Dendritic cell treated with granulocyte-macrophage colony-stimulating factor and Interleukin-4, amounts not matched to agents 40 ng/mL and 50 ng/mL, for 4 days (primary cell): ENCODE data around the gene C2orf74.
"Not testable (repeated sequence)": the region's sequence is repeated elsewhere in the genome, so short reads cannot be mapped to it uniquely, and the experiment has no call there.

Experiments
- H3K27ac Mint-ChIP-seq: one replicate; pipeline ENCODE4 v1.8.0; 2022; ENCODE audit warnings: mild to moderate bottlenecking, mixed read lengths
- H3K27me3 Mint-ChIP-seq: one replicate; pipeline ENCODE4 v1.8.0; 2022; ENCODE audit warnings: mild to moderate bottlenecking, mixed read lengths
- H3K36me3 Mint-ChIP-seq: one replicate; pipeline ENCODE4 v1.8.0; 2022; ENCODE audit warnings: low read depth, mixed read lengths
- H3K4me1 Mint-ChIP-seq: one replicate; pipeline ENCODE4 v1.8.0; 2022; ENCODE audit warnings: low read depth, mixed read lengths
- H3K4me3 Mint-ChIP-seq: one replicate; pipeline ENCODE4 v1.8.0; 2022; ENCODE audit warnings: mild to moderate bottlenecking, moderate library complexity, mixed read lengths
- H3K9me3 Mint-ChIP-seq: one replicate; pipeline ENCODE4 v1.8.0; 2022; ENCODE audit warnings: mixed read lengths
- intact Hi-C: fragments of 100-400 bp; cut with micrococcal nuclease; formaldehyde crosslinking; loops from one replicate; pipeline ENCODE4 v1.15.0; 2022

C2orf74 gene

DNA sequence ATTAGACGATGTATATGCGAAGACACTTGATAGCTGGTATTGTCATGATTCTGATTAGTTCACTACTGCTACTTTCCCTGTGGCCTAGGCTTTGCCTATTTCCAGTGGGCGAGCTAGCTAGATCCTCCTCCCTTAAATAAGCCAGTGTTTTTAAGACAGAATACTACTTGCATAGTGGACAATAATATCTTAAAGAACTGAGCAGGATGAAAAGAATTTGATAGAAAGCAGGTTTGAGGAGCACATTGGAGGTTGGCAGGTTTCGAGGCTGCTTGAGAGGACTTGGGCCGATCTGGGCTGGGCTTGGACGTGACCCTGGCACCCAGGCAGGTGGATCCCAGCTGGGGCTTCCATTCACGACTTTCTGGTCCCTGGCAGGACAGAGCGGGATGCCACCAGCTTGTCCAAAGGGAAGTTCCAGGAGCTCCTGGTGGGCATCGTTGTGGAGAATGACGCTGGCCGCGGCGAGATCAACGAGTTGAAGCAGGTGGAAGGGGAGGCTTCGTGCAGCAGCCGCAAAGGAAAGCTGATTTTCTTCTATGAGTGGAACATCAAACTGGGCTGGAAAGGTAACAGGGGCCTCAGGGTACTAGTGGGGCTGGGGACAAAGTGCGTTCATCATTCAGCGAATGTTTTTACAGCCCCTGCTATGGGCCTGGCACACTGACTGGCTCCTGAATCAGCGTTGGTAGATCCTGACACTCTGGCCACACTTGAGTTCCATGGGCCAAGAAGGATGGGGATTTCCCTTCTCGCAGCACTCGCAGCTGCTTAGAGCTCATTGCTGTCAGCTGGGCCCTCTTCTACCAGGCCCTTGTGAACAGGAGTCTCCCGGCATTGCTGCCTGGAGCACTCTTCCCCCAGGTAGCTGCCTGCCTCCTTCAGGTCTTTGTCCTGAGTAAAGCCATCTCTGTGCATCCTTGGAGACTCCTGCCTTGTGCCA lies 16.9 kb downstream of the C2orf74 start:
- H3K4me1 Mint-ChIP-seq: peaks cover 76% of the 10 kb centered on the region

DNA sequence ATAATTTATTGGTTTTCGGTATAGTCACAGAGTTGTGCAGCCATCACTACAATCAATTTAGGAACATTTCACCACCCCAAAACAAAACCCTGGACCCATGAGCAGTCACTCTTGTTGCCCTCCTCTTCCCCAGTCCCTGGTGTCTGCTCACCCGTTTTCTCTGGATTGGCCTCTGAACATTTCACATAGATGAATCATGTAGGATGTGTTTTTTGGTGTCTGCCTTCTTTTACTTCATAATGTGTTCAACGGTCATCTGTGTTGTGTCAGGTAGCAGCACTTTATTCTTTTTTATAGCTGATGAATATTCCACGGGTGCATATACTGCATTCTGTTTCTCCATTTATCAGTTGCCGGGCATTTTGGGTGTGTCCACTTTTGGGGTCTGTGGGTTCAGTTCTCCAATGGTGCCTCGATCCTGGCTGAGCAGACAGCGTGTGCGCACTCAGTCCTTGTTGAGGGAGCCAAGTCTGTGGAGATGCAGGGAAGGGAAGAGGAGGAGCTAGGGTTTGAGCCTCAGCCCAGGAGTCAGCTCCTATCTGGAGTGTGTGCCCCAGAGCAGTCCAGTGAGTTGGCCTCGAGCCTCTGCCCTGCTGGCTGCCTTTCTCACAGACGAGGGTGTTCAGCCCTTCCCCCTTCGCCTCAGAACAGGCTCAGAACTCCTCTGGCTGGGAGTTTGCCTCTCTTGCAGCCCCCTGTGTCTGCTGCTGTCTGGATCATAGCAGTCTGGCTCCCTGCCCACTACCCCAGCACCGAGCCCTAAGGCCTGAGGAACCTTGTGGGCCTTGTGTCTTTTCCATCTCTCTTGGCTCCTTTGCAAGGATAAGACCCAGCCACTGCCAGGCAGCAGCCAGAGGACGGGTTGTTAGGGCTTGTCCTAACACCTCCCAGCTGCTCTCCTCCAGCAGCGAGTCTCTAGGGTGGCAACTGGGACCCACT lies 18.0 kb downstream of the C2orf74 start:
- Mint-ChIP-seq H3K27me3 (peaks cover 8% of the 10 kb centered on the region), H3K27ac (peak overlapping the region; percentile 93), H3K9me3 (no peaks in the 10 kb centered on the region), H3K4me3 (peak overlapping the region; percentile 27), H3K36me3 (peaks cover 71% of the 10 kb centered on the region), H3K4me1 (peaks cover 65% of the 10 kb centered on the region)
- intact Hi-C loops: loop anchor here (5.0 kb wide), 1 partner anchor 113 kb away; the partner anchor contains the start of gene SANBR

More for the DNA sequence above, 16.9 kb downstream of the C2orf74 start:
- Mint-ChIP-seq H3K9me3 (no peaks in the 10 kb centered on the region), H3K27me3 (peaks cover 8% of the 10 kb centered on the region), H3K36me3 (peaks cover 60% of the 10 kb centered on the region), H3K4me3 (peak overlapping the region; percentile 91), H3K27ac (peak overlapping the region; percentile 93)
- intact Hi-C loops: loop anchor here (5.0 kb wide), 1 partner anchor 112 kb away; the partner anchor contains the start of gene SANBR

DNA sequence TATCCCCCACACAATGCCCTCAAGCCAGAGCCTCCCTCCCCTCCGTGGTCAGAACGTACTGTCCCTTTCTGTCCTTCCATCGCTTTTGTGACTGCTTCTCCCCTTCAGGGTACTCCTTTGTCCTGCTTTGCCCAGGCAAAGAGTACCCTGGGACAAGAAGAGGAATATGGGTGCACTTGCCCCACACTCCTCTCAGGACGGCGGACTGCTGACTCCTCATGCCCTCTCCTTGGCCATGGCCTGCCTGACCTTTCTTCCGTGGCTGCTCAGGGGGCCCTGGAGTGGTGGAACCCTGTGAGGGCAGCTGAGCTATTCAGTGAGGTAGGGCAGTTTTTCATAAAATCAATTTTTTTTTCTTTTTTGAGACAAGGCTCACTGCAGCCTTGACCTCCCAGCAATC lies 18.7 kb downstream of the C2orf74 start:
- H3K9me3 Mint-ChIP-seq: no peaks in the 10 kb centered on the region
- H3K36me3 Mint-ChIP-seq: peaks cover 78% of the 10 kb centered on the region
- peaks cover 5% of the 10 kb centered on the region for H3K27me3 Mint-ChIP-seq
- peaks cover 58% of the 10 kb centered on the region for H3K4me1 Mint-ChIP-seq
- H3K27ac Mint-ChIP-seq: peak overlapping the region; percentile 16
- intact Hi-C loops: no loop called here
- H3K4me3 Mint-ChIP-seq: peak overlapping the region; percentile 2

DNA sequence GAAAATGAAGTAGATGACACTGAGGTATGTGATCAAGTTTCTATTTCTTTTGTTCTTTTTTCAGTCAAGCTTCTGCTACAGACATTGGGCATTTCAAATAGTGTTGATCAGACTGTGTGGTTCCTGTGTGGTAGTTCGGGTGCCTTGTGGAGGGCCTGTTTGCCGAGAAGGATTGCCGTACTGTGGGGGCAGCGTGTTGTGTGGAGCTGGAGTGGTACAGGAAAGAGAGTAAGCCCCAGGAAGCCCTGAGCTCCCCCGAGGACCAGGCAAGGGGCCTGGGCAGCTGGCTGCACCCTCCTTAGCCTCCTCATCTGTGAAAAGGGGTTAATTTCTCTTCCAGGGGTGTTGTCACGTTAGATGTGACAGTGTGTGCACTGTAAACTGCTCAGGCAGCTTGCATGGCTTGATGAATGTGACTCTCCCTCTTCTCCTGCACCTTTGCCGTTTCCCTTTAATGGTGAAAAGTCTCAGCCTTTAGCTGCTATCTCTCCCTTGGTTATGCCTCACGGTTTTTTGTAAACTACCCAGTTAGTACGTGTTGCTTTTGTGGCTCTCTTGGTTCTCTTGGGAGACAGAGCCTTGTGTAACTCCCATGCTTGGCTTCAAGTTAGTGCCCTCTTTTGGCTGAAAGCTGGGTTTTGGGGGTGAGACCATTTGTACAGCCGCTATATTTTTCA lies 19.5 kb downstream of the C2orf74 start:
- Mint-ChIP-seq H3K9me3 (no peaks in the 10 kb centered on the region), H3K4me1 (peaks cover 49% of the 10 kb centered on the region), H3K4me3 (no peak overlapping the region), H3K27ac (peak overlapping the region; percentile 16), H3K27me3 (no peaks in the 10 kb centered on the region), H3K36me3 (peaks cover 86% of the 10 kb centered on the region)
- intact Hi-C loops: no loop called here

DNA sequence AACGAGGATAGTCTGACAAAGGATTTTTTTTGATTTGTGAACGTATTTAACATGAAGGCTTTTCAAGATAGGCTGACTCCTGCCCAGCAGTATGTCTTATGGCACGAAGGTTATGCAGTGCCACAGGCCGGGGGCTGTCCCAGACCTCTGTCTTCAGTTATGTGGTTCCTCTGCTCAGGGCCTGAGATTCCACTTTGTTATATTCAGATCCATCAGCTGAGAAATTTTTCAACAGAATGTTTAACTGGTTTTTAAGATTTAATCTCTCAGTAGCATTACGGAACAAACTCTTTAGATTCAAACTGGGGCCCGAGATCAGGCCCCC lies 20.0 kb downstream of the C2orf74 start:
- H3K4me1 Mint-ChIP-seq: peaks cover 48% of the 10 kb centered on the region
- no peaks in the 10 kb centered on the region for H3K9me3 Mint-ChIP-seq
- H3K27ac Mint-ChIP-seq: no peak overlapping the region
- no peaks in the 10 kb centered on the region for H3K27me3 Mint-ChIP-seq
- no peak overlapping the region for H3K4me3 Mint-ChIP-seq
- H3K36me3 Mint-ChIP-seq: peaks cover 92% of the 10 kb centered on the region
- intact Hi-C loops: no loop called here

DNA sequence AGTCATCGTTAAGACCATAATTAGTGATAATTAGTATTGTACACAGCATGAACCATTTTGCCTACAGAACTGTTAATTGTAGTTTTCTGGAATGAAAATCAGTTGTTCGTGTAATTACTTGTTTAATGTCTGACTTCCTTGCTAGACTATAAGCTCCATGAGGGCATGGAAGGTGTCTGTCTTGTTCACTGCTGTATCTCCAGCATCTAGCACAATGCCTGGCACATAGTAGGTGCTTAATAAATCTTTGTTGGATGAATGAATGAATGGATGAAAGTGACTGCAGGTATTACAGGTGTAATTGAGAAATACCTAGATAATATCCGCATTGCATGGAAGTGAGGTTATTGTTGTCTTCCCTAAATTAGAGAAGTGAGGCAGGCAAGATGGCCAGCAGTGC lies 21.8 kb downstream of the C2orf74 start:
- H3K27ac Mint-ChIP-seq: no peak overlapping the region
- H3K36me3 Mint-ChIP-seq: peaks cover 100% of the 10 kb centered on the region
- no peak overlapping the region for H3K4me3 Mint-ChIP-seq
- H3K27me3 Mint-ChIP-seq: no peaks in the 10 kb centered on the region
- intact Hi-C loops: no loop called here
- no peaks in the 10 kb centered on the region for H3K9me3 Mint-ChIP-seq
- peaks cover 37% of the 10 kb centered on the region for H3K4me1 Mint-ChIP-seq

DNA sequence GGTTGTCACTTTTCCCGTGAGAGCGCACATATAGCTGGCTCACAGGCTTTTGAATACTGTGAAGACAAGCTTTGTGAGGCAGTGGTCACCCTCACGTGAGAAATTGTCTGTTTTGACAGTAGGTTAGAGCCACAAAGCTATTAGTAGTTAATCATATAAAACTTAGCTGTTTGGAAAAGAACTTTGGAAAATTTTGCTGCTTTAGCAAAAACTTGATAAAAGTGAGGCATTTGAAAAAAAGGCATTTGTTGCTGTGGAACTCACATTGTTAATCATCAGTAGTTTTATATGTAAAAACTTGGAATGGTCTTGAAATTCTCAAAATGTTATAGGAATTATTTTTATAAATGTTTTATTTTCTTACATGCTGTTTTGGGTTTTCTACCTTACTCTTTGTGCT lies 22.3 kb downstream of the C2orf74 start:
- intact Hi-C loops: no loop called here
- no peak overlapping the region for H3K4me3 Mint-ChIP-seq
- peaks cover 32% of the 10 kb centered on the region for H3K4me1 Mint-ChIP-seq
- no peak overlapping the region for H3K27ac Mint-ChIP-seq
- H3K27me3 Mint-ChIP-seq: no peaks in the 10 kb centered on the region
- H3K36me3 Mint-ChIP-seq: peaks cover 100% of the 10 kb centered on the region
- no peaks in the 10 kb centered on the region for H3K9me3 Mint-ChIP-seq

DNA sequence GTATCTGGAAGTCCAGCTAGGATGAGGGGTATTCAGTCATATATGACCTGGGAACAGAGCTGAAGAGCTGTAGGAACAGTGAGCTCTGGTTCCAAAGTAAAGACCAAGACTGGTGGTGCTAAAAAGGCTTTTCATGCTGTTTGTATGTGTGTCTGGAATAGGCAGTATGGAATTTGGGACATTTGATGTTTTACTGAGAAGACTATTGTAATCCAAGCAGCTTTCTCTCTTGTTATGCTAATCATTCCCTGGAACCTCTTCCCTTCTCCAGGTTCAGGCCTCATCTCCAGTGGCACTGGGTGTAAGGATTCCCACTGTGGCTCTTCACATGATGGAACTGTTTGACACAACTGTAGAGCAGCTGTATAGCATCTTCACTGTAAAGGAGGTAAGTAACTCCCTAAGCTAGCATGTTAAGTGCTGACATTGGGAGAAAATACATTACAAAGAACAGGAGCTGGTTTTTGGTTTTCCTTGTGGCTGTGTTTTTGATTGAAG lies 23.3 kb downstream of the C2orf74 start:
- H3K4me1 Mint-ChIP-seq: peaks cover 22% of the 10 kb centered on the region
- intact Hi-C loops: no loop called here
- H3K36me3 Mint-ChIP-seq: peaks cover 100% of the 10 kb centered on the region
- no peaks in the 10 kb centered on the region for H3K27me3 Mint-ChIP-seq
- no peak overlapping the region for H3K27ac Mint-ChIP-seq
- H3K4me3 Mint-ChIP-seq: no peak overlapping the region
- H3K9me3 Mint-ChIP-seq: no peaks in the 10 kb centered on the region

DNA sequence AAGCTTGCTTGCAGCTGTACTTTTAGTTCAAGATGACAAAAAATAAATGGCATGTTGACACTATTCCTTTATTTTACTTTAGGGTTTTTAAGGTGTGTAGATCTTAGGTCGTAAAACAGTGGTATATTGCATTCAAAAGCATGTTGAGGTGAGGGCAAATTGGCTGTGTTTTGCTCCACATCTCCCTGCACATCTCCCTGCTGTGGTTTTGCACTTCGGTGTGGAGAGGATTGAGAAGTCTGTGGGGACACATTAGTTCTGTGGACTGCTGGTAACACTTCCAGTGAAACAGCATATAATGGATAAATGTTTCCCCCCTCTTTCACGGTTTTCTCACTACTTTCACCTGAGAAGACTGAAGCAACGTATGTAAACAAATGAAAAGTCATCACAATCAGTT lies 25.1 kb downstream of the C2orf74 start:
- intact Hi-C loops: no loop called here
- Mint-ChIP-seq H3K4me1 (peaks cover 6% of the 10 kb centered on the region), H3K9me3 (no peaks in the 10 kb centered on the region)

DNA sequence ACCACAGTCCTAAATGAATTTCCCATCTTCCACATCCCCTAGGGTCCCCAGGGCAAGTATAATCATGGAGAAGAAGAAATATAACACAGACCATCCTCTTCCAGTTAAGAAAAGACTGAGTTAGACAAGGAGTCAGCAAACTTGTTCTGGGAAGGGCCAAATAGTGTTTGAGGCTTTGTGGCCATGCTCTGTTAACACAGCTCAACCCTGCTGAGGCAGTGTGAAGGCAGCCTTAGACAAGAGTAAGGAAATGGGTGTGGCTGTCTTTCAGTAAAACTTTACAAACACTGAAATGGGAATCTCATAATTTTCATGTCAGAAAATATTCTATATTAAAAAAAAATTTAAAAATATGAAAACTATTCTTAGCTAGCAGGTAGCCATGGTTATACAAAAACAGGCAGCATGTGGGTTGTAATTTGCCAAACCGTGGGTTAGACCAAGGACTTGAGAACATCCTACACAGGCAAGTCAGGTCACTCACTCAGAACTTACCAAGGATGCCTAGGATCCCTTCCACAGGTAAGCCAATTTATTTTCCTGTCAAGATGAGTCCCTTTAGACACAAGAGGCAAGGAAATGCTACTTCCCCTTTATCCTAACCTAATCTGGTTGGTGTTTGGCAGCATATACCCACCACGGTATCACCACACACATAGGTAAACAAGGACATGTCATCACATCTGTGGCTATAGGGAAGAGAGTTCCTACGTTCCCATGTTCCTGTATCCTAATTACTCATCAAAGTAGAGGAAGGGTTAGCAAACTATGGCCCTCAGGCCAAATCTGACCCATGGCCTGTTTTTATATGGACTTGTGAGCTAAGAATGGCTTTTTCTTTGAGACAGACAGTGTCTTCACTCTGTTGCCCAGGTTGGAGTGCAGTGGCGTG lies 31.9 kb downstream of the C2orf74 start:
- no peaks in the 10 kb centered on the region for H3K27me3 Mint-ChIP-seq
- no peaks in the 10 kb centered on the region for H3K4me1 Mint-ChIP-seq
- H3K36me3 Mint-ChIP-seq: peaks cover 74% of the 10 kb centered on the region
- H3K27ac Mint-ChIP-seq: no peak overlapping the region
- H3K9me3 Mint-ChIP-seq: no peaks in the 10 kb centered on the region
- intact Hi-C loops: no loop called here
- no peak overlapping the region for H3K4me3 Mint-ChIP-seq

More for the DNA sequence above, 25.1 kb downstream of the C2orf74 start:
- no peaks in the 10 kb centered on the region for H3K27me3 Mint-ChIP-seq
- H3K36me3 Mint-ChIP-seq: peaks cover 98% of the 10 kb centered on the region
- no peak overlapping the region for H3K4me3 Mint-ChIP-seq
- no peak overlapping the region for H3K27ac Mint-ChIP-seq

DNA sequence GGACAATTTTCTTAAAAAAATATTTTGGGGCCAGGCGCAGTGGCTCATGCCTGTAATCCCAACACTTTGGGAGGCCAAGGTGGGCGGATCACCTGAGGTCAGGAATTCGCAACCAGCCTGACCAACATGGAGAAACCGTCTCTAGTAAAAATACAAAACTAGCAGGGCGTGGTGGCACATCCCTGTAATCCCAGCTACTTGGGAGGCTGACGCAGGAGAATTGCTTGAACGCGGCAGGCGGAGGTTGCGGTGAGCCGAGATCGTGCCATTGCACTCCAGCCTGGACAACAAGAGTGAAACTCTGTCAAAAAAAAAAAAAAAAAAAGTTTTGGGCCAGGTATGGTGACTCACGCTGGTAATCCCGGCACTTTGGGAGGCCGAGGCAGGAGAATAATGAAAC lies 32.7 kb downstream of the C2orf74 start:
- H3K27me3 Mint-ChIP-seq, H3K9me3 Mint-ChIP-seq, H3K4me1 Mint-ChIP-seq, intact Hi-C loops, H3K27ac Mint-ChIP-seq, H3K4me3 Mint-ChIP-seq: not testable (repeated sequence)
- peaks cover 74% of the 10 kb centered on the region for H3K36me3 Mint-ChIP-seq

DNA sequence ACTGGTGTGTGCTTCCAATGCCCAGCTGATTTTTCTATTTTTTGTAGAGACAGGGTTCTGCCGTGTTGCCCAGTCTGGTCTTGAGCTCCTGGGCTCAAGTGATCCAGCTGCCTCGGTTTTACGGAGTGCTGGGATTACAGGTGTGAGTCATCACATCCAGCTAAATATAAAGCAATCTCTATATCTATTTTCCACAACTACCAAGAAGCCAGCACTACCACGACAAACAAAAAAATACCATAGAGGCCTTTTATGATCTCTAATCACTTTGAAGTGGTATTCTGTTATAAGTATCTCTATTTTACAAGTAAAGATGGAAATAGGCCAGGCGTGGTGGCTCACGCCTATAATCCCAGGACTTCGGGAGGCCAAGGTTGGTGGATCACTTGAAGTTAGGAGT lies 34.7 kb downstream of the C2orf74 start:
- intact Hi-C loops: no loop called here
- Mint-ChIP-seq H3K36me3 (peaks cover 72% of the 10 kb centered on the region), H3K27ac (no peak overlapping the region), H3K4me3 (no peak overlapping the region), H3K27me3 (no peaks in the 10 kb centered on the region), H3K9me3 (no peaks in the 10 kb centered on the region), H3K4me1 (no peaks in the 10 kb centered on the region)

DNA sequence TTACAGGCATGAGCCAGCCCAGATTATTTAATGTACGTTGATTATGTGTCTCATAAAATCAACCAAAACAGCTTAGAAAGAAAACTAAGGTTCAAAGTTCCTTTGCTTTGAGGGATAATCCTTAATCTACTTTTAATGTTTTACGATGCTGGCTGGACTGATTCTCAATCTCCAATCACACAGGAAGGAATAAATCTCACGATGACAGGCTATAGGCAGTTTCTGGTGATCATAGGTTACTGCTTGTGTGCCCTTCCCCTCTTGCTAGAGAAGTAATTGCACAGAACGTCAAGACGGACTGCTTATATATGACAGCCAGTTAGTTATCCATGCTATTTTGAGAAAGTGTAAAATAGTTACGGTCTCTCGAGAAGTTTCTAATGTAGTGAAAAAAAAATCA lies 43.1 kb downstream of the C2orf74 start:
- Mint-ChIP-seq H3K27ac (no peak overlapping the region), H3K4me3 (no peak overlapping the region), H3K4me1 (no peaks in the 10 kb centered on the region), H3K36me3 (peaks cover 71% of the 10 kb centered on the region), H3K27me3 (no peaks in the 10 kb centered on the region), H3K9me3 (no peaks in the 10 kb centered on the region)
- intact Hi-C loops: loop anchor here (10.0 kb wide), 1 partner anchor 290 kb away; no protein-coding TSS in a partner anchor
